Glomerular endothelial cell (primary cell): ENCODE results near the gene UTS2R. TPM values are rescaled to one million over a fixed set of nuclear protein-coding genes. Genes with fewer than 3 reads are reported as not detected.

Source experiments
- DNase-seq: peaks from one replicate; pipeline ENCODE4 v3.0.0-alpha.2; 2011; ENCODE audit warnings: low read depth, low spot score; ENCODE audit errors: extremely low read depth
- total RNA-seq: library from RNA; depleted of rRNA; stranded (reverse); fragments of >200 nt; gene quantifications from 2 replicates; pipeline ENCODE4 v1.2.3, GENCODE V29; 2015

Gene UTS2R
- total RNA-seq, 1 donor from 2014 or later = not detected

- DNase-seq = no peak
These were observed 15.5 kb downstream of the UTS2R start for GRCh38 chr17:82386881-82387704.

GRCh38 chr17:82387705-82388106 is 16.1 kb downstream of the UTS2R start:
- DNase-seq = no peak

- DNase-seq = no peak
These were observed 16.8 kb downstream of the UTS2R start for GRCh38 chr17:82388223-82388921.

- no peak for DNase-seq
These were observed 17.3 kb downstream of the UTS2R start for GRCh38 chr17:82388922-82389283.

GRCh38 chr17:82389379-82389778 is 17.8 kb downstream of the UTS2R start:
- no peak for DNase-seq

GRCh38 chr17:82390015-82390859 is 18.7 kb downstream of the UTS2R start:
- no peak for DNase-seq

- DNase-seq = no peak
These were observed 19.4 kb downstream of the UTS2R start for GRCh38 chr17:82390860-82391435.

GRCh38 chr17:82391496-82392066 is 20.0 kb downstream of the UTS2R start:
- DNase-seq = no peak

GRCh38 chr17:82392209-82392920 is 20.8 kb downstream of the UTS2R start:
- no peak for DNase-seq

- DNase-seq = no peak
These were observed 21.4 kb downstream of the UTS2R start for GRCh38 chr17:82392941-82393340.

- DNase-seq = no peak
These were observed 22.7 kb downstream of the UTS2R start for GRCh38 chr17:82394278-82394677.

GRCh38 chr17:82396601-82397435 is 25.3 kb downstream of the UTS2R start:
- no peak for DNase-seq

- no peak for DNase-seq
These were observed 26.1 kb downstream of the UTS2R start for GRCh38 chr17:82397449-82398335.

GRCh38 chr17:82399041-82399441 is 27.5 kb downstream of the UTS2R start:
- no peak for DNase-seq

GRCh38 chr17:82399601-82400101 is 28.1 kb downstream of the UTS2R start:
- DNase-seq = no peak

- no peak for DNase-seq
These were observed 28.6 kb downstream of the UTS2R start for GRCh38 chr17:82400206-82400605.

- DNase-seq = no peak
These were observed 29.3 kb downstream of the UTS2R start for GRCh38 chr17:82400830-82401229.

- no peak for DNase-seq
These were observed 31.3 kb downstream of the UTS2R start for GRCh38 chr17:82402865-82403264.
